Umbilical cord (tissue), 2 donors: ENCODE measurements around the gene SDS. TPM values are rescaled to one million over a fixed set of nuclear protein-coding genes. Genes with fewer than 3 reads are reported as not detected.

Experiments
- DNase-seq: peaks from one replicate; pipeline ENCODE4 v3.0.0-alpha.2; 2015; ENCODE audit warnings: low spot score
- total RNA-seq: library from RNA; depleted of rRNA; stranded (reverse); fragments of >200 nt; gene quantifications from one replicate; pipeline ENCODE4 v1.2.3, GENCODE V29; 2014; ENCODE audit warnings: low replicate concordance; ENCODE audit not compliant: insufficient read depth

SDS gene
- total RNA-seq, 1 donor from 2014 or later: 2.4 TPM

GRCh38 chr12:113400362-113400761 lies 3.3 kb downstream of the SDS start:
- no peak for DNase-seq

GRCh38 chr12:113399490-113399889 lies 4.2 kb downstream of the SDS start:
- no peak for DNase-seq

GRCh38 chr12:113398346-113399290 lies 5.1 kb downstream of the SDS start:
- no peak for DNase-seq

- DNase-seq: no peak
These were observed 6.0 kb downstream of the SDS start for GRCh38 chr12:113397497-113398197.

- DNase-seq: no peak
These were observed 6.7 kb downstream of the SDS start for GRCh38 chr12:113396828-113397496.

GRCh38 chr12:113396200-113396599 lies 7.5 kb downstream of the SDS start:
- no peak for DNase-seq

- no peak for DNase-seq
These were observed 8.6 kb downstream of the SDS start for GRCh38 chr12:113395119-113395518.

GRCh38 chr12:113393749-113394148 lies 9.9 kb downstream of the SDS start:
- DNase-seq: no peak

GRCh38 chr12:113392988-113393579 lies 10.6 kb downstream of the SDS start:
- no peak for DNase-seq

- no peak for DNase-seq
These were observed 11.2 kb downstream of the SDS start for GRCh38 chr12:113392520-113392919.

GRCh38 chr12:113391650-113392337 lies 11.9 kb downstream of the SDS start:
- no peak for DNase-seq

GRCh38 chr12:113391145-113391544 lies 12.5 kb downstream of the SDS start:
- DNase-seq: no peak

- no peak for DNase-seq
These were observed 13.3 kb downstream of the SDS start for GRCh38 chr12:113390064-113391043.

- DNase-seq: no peak
These were observed 15.3 kb downstream of the SDS start for GRCh38 chr12:113388351-113388750.

GRCh38 chr12:113387631-113388030 lies 16.1 kb downstream of the SDS start:
- no peak for DNase-seq

- DNase-seq: no peak
These were observed 16.7 kb downstream of the SDS start for GRCh38 chr12:113386866-113387566.

- DNase-seq: no peak
These were observed 18.3 kb downstream of the SDS start for GRCh38 chr12:113385282-113385882.

- DNase-seq: no peak
These were observed 18.9 kb downstream of the SDS start for GRCh38 chr12:113384778-113385177.

GRCh38 chr12:113382206-113382605 lies 21.5 kb downstream of the SDS start:
- no peak for DNase-seq
